ENCODE data around the gene ARGLU1.

GRCh38 chr13:106593132-106593531 is 25.2 kb upstream of the ARGLU1 start:
- TF ChIP-seq POLR2AphosphoS5 (IDR thresholded peaks at IDR 0.05; ENCODE audit: low read depth) (peak; percentile 51; the same call in 1 of the 2 replicates), CTCF (IDR thresholded peaks at IDR 0.05; ENCODE audit: insufficient read depth, low read length) (no peak), GABPA (IDR thresholded peaks at IDR 0.05; ENCODE audit: low read depth) (no peak)

Data from HL-60 (cell line).